ENCODE measurements around the gene BEGAIN.

The BEGAIN gene

DNA sequence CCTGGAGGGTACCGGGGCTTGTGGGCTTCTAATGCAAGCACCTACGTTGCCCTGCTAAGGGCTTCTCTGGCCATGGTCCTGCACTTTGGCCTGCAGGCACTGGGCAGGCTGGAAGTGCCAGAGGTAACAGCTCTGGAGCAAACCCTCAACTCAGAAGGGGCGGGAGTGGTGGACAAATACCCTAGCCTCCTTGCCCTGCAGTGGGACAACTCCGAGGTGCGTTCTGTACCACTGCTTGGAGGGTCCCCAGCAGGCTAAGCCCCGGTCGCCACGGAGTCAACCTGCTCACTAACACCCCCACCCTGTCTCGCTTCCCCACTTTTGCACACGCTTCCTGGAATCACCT is 20.4 kb upstream of the BEGAIN start:
- no peaks in the 10 kb centered on the region for H3K27me3 ChIP-seq (replicated peaks; ENCODE audit: control insufficient read depth, insufficient read depth, low read length, poor library complexity, severe bottlenecking)
- H3K4me1 ChIP-seq (ENCODE audit: control insufficient read depth, insufficient read depth, low read length, poor library complexity, severe bottlenecking), result no peaks in the 10 kb centered on the region
- H3K36me3 ChIP-seq (ENCODE audit: control insufficient read depth, insufficient read depth, low read length), result no peaks in the 10 kb centered on the region
- no peaks in the 10 kb centered on the region for H3K9me3 ChIP-seq (ENCODE audit: control insufficient read depth, low read length)
- no peak for DNase-seq
- H3K27ac ChIP-seq (ENCODE audit: insufficient read depth, low read length, poor library complexity, severe bottlenecking), result no peak overlapping the region
- H3K4me3 ChIP-seq (ENCODE audit: insufficient read depth, low read depth, low read length, poor library complexity, severe bottlenecking), result no peak overlapping the region

DNA sequence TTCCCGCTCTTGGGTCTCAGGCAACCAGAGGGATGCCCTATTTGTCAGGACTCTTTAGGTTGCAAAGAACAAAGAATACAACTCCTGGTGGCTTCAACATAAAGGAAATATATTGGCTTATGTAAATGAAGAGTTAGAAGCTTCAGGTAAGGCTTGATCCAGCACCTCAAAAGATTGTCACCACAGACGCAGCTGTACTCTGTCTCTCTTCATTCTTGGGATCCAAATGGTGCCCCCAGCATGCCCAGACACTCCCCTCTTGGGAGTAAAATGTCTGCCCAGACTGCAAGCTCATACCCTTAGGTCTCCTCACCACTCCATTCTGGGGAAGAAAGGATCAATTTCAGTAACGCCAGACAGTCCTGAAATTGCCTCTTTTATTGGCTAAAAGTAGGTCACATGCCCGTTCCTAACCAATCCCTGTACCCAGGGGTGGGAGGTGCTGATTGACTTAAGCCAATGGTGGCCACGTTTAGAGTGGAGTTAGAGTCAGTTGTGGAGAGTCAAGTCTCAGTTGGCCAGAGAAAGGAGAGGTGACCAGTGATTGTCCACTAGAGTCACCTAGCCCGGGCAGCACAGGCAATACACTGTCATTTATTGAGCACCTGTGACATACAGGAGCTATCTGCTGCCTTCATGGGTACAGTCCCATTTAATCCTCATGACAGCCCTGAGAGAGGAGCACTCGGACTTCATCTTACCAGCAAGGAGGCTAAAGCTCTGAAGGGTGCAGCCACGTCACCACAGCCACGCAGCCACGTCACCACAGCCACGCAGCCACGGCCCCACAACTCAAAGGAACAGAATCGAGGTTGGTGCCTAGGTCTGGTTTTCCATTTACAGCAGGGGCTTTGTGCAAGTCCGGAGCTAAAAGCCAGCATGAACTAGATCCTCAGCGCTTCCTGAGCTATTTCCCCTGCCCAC is 19.7 kb upstream of the BEGAIN start:
- Histone ChIP-seq H3K4me1 (ENCODE audit: control insufficient read depth, insufficient read depth, low read length, poor library complexity, severe bottlenecking) (no peaks in the 10 kb centered on the region), H3K27ac (ENCODE audit: insufficient read depth, low read length, poor library complexity, severe bottlenecking) (no peak overlapping the region), H3K9me3 (ENCODE audit: control insufficient read depth, low read length) (no peaks in the 10 kb centered on the region), H3K27me3 (replicated peaks; ENCODE audit: control insufficient read depth, insufficient read depth, low read length, poor library complexity, severe bottlenecking) (no peaks in the 10 kb centered on the region), H3K36me3 (ENCODE audit: control insufficient read depth, insufficient read depth, low read length) (no peaks in the 10 kb centered on the region), H3K4me3 (ENCODE audit: insufficient read depth, low read depth, low read length, poor library complexity, severe bottlenecking) (no peak overlapping the region)
- DNase-seq, result no peak

DNA sequence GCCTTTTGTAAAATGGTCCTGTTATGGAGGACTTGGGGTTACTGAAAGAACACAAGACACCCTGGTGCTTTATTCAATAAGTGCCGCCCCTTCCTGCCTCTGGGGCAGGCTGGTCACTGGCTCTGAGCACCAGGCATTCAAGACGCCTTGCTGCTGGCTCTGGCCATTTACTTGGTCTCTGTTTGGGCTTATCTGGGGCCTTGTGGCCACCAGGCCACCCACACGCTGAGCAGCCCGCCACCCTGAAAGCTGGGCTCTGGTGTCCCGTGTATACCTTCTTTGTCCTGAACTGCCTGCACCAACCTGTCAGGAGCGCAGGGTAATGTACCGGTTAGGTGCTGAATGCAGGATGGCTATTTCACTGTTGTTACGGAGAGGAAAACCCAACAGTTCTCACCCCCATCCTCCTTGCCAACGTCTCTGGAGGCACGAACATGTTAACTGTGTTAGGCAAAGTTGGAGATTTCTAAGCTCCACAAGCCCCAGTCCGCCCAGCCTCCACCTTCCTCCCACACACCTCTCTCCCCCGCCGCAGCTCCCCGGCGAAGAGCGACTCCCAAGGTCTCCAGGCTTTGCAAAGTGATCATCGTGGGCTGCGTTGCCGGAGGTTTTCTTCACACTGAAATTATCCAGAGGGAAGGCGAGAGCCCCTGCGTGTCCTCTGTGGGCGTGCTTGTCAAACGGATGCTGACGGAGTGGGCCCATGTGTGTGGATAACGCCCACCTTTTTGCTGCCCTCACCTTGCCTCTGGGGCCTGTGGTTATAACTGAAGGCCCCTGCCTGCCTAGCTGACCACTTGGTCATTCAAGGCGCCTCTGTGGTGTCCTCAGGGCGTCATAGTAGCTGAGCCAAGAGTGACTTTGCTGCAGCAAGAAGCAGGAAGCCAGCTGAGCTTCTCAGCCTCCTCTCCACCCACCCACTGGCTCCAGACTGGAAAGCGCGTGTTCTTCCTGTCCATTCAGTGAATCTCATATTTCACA is 18.8 kb upstream of the BEGAIN start:
- H3K4me3 ChIP-seq (ENCODE audit: insufficient read depth, low read depth, low read length, poor library complexity, severe bottlenecking), result no peak overlapping the region
- no peaks in the 10 kb centered on the region for H3K9me3 ChIP-seq (ENCODE audit: control insufficient read depth, low read length)
- H3K27me3 ChIP-seq (replicated peaks; ENCODE audit: control insufficient read depth, insufficient read depth, low read length, poor library complexity, severe bottlenecking), result no peaks in the 10 kb centered on the region
- no peak for DNase-seq
- H3K27ac ChIP-seq (ENCODE audit: insufficient read depth, low read length, poor library complexity, severe bottlenecking), result no peak overlapping the region
- no peaks in the 10 kb centered on the region for H3K4me1 ChIP-seq (ENCODE audit: control insufficient read depth, insufficient read depth, low read length, poor library complexity, severe bottlenecking)
- no peaks in the 10 kb centered on the region for H3K36me3 ChIP-seq (ENCODE audit: control insufficient read depth, insufficient read depth, low read length)

DNA sequence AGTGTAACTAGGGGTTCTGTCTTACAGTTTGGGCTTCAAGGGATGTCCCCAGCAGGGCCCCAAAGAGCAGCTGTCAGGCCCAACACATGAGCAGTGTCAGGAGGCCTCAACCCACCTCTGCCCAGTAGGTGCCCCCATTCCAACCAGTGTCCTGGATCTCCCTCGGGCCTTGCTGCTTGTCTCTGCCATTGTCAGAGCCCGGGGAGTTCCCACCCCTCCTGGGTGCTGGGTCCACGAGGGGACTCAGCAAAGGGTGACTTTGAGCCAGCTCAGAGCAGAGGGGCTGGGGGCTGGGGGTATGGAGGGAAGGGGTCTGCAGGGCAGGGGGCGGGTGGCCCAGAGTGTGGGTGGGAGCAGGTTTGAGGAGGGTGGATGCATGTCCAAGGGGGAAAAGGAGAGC is 18.0 kb upstream of the BEGAIN start:
- DNase-seq, result no peak
- no peak overlapping the region for H3K27ac ChIP-seq (ENCODE audit: insufficient read depth, low read length, poor library complexity, severe bottlenecking)
- H3K27me3 ChIP-seq (replicated peaks; ENCODE audit: control insufficient read depth, insufficient read depth, low read length, poor library complexity, severe bottlenecking), result no peaks in the 10 kb centered on the region
- H3K4me3 ChIP-seq (ENCODE audit: insufficient read depth, low read depth, low read length, poor library complexity, severe bottlenecking), result no peak overlapping the region
- H3K4me1 ChIP-seq (ENCODE audit: control insufficient read depth, insufficient read depth, low read length, poor library complexity, severe bottlenecking), result no peaks in the 10 kb centered on the region
- no peaks in the 10 kb centered on the region for H3K36me3 ChIP-seq (ENCODE audit: control insufficient read depth, insufficient read depth, low read length)
- H3K9me3 ChIP-seq (ENCODE audit: control insufficient read depth, low read length), result no peaks in the 10 kb centered on the region

DNA sequence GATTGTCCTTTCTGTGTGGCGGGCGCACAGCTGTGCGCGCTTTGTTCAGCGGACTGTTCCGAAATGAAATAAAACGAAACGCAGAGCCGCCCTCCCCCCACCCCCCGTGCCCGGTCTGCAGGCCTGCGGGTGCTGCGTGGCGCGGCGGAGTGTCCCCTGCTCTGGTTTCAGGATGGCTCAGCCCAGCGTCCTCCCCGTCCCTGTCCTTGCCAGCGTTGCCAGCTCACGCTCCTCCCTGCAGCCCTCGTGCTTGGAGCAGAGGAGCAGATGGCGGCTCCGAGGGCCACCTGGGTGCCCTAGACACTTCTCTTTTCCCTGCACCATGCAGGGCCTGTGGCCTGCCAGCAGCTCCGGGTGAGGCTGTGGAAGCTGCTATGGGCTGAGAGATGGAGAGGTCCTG is 17.5 kb upstream of the BEGAIN start:
- no peak overlapping the region for H3K4me3 ChIP-seq (ENCODE audit: insufficient read depth, low read depth, low read length, poor library complexity, severe bottlenecking)
- no peaks in the 10 kb centered on the region for H3K9me3 ChIP-seq (ENCODE audit: control insufficient read depth, low read length)
- no peak for DNase-seq
- H3K36me3 ChIP-seq (ENCODE audit: control insufficient read depth, insufficient read depth, low read length), result no peaks in the 10 kb centered on the region
- no peaks in the 10 kb centered on the region for H3K4me1 ChIP-seq (ENCODE audit: control insufficient read depth, insufficient read depth, low read length, poor library complexity, severe bottlenecking)
- no peaks in the 10 kb centered on the region for H3K27me3 ChIP-seq (replicated peaks; ENCODE audit: control insufficient read depth, insufficient read depth, low read length, poor library complexity, severe bottlenecking)
- no peak overlapping the region for H3K27ac ChIP-seq (ENCODE audit: insufficient read depth, low read length, poor library complexity, severe bottlenecking)

DNA sequence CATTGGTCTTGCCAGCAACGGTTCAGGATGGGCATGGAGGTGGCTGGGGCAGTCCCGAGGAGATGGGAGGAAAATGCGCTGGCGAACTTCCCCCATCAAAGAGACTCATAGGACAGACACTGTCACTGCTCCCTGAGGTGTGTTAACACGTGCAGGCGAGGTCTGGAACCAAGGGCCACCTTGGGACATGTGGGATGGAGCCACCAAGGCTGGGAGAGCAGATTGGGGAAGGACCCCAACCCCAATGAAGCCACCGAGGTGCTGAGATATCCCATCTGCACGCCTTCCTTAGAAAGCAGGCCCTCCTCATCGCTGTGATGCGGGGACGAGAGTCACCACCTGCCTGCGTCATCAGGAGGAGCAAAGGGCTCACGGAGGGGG is 16.9 kb upstream of the BEGAIN start:
- Histone ChIP-seq H3K9me3 (ENCODE audit: control insufficient read depth, low read length) (no peaks in the 10 kb centered on the region), H3K27ac (ENCODE audit: insufficient read depth, low read length, poor library complexity, severe bottlenecking) (no peak overlapping the region), H3K27me3 (replicated peaks; ENCODE audit: control insufficient read depth, insufficient read depth, low read length, poor library complexity, severe bottlenecking) (no peaks in the 10 kb centered on the region), H3K4me1 (ENCODE audit: control insufficient read depth, insufficient read depth, low read length, poor library complexity, severe bottlenecking) (no peaks in the 10 kb centered on the region), H3K4me3 (ENCODE audit: insufficient read depth, low read depth, low read length, poor library complexity, severe bottlenecking) (no peak overlapping the region), H3K36me3 (ENCODE audit: control insufficient read depth, insufficient read depth, low read length) (no peaks in the 10 kb centered on the region)
- DNase-seq, result no peak

DNA sequence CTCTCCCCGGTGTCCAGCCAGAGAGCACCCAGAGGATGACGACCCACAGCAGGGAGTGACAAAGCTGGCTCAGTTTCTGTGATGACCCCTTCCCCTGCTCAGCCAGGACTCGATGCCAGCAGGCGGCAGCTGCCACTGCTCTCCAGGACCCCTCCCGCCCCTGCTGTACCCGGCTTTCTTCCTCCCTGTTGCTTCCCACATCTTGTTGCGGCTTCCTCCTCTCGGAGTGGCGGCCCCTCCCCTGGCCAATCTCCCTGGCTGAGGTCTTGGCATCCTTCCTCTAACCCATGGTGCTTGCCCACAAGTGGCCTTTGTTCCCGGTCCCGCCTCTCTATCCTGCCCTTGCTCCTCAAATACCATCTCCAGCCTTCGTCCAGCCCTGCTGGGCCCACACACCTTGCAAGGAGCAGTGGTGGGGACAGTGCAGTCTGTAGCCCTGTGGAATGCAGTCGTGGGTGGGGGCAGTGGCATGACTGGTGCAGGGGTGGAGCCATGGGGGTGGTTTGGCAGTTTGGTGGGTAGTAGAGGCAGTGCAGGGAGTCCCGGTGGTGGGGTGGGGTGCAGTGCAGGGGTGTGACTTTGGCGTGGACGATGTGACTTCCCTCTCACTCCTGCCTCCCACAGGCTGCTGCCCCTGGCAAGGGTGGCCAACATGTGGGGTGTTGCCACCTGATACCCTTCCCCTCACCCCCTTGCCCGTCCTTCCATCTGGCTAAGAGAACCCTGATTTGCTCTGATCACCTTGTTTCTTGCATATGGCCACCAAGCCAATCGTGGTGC is 16.3 kb upstream of the BEGAIN start:
- Histone ChIP-seq H3K9me3 (ENCODE audit: control insufficient read depth, low read length) (no peaks in the 10 kb centered on the region), H3K27ac (ENCODE audit: insufficient read depth, low read length, poor library complexity, severe bottlenecking) (no peak overlapping the region), H3K4me3 (ENCODE audit: insufficient read depth, low read depth, low read length, poor library complexity, severe bottlenecking) (no peak overlapping the region), H3K27me3 (replicated peaks; ENCODE audit: control insufficient read depth, insufficient read depth, low read length, poor library complexity, severe bottlenecking) (no peaks in the 10 kb centered on the region), H3K4me1 (ENCODE audit: control insufficient read depth, insufficient read depth, low read length, poor library complexity, severe bottlenecking) (no peaks in the 10 kb centered on the region), H3K36me3 (ENCODE audit: control insufficient read depth, insufficient read depth, low read length) (no peaks in the 10 kb centered on the region)
- no peak for DNase-seq

DNA sequence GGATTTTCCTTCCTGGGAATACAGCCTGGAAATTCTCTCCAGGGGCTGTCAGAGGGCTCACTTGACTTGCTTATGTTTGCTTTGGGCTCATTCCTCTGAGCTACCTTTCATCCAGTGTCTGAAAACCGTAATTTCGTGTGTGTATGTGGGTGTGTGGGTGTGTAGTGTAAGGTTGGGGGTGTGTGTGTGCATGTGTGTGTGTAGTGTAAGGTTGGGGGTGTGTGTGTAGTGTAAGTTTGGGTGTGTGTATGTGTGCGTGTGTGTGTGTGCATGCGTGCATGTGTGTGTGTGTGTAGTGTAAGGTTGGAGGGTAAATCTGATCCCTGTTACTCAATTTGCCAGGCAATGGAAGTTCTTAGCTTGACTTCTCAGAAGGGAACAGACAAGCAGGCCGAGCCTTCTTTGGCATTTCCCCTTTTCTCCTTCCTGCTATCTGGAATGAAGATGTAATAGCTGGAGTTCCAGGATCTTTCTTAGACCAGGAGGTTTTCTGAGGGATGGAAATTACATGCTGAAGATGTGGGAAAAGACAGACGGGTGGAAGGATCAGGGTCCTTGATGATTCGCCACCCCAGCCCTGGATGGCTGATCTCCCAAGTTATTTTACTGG is 15.5 kb upstream of the BEGAIN start:
- H3K27me3 ChIP-seq (replicated peaks; ENCODE audit: control insufficient read depth, insufficient read depth, low read length, poor library complexity, severe bottlenecking), result no peaks in the 10 kb centered on the region
- H3K4me1 ChIP-seq (ENCODE audit: control insufficient read depth, insufficient read depth, low read length, poor library complexity, severe bottlenecking), result no peaks in the 10 kb centered on the region
- no peak overlapping the region for H3K4me3 ChIP-seq (ENCODE audit: insufficient read depth, low read depth, low read length, poor library complexity, severe bottlenecking)
- no peaks in the 10 kb centered on the region for H3K36me3 ChIP-seq (ENCODE audit: control insufficient read depth, insufficient read depth, low read length)
- H3K9me3 ChIP-seq (ENCODE audit: control insufficient read depth, low read length), result no peaks in the 10 kb centered on the region
- H3K27ac ChIP-seq (ENCODE audit: insufficient read depth, low read length, poor library complexity, severe bottlenecking), result no peak overlapping the region
- no peak for DNase-seq

DNA sequence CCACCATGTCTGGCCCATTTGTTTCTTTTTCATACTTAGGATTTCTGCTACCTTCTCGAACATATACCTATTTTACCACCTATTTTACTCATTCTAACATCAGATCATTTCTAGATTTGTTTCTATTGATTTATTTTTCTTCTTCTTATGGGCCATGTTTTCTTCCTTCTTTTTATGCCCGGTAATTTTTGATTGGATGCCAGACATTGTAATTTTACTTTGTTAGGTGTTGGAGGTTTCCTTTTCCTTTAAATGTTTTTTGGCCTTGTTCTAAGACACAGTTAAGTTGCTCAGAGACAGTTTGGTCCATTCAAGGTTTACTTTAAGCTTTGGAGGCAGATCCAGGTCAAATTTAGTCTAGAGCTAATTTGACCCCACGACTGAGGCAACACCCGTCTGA is 14.7 kb upstream of the BEGAIN start:
- Histone ChIP-seq H3K9me3 (ENCODE audit: control insufficient read depth, low read length) (no peaks in the 10 kb centered on the region), H3K36me3 (ENCODE audit: control insufficient read depth, insufficient read depth, low read length) (no peaks in the 10 kb centered on the region), H3K4me1 (ENCODE audit: control insufficient read depth, insufficient read depth, low read length, poor library complexity, severe bottlenecking) (no peaks in the 10 kb centered on the region), H3K27ac (ENCODE audit: insufficient read depth, low read length, poor library complexity, severe bottlenecking) (no peak overlapping the region), H3K4me3 (ENCODE audit: insufficient read depth, low read depth, low read length, poor library complexity, severe bottlenecking) (no peak overlapping the region), H3K27me3 (replicated peaks; ENCODE audit: control insufficient read depth, insufficient read depth, low read length, poor library complexity, severe bottlenecking) (no peaks in the 10 kb centered on the region)
- DNase-seq, result no peak

Measured in effector memory CD4-positive, alpha-beta T cell (primary cell).